Measurements from ENCODE around the gene SKIC8.

Gene SKIC8

DNA sequence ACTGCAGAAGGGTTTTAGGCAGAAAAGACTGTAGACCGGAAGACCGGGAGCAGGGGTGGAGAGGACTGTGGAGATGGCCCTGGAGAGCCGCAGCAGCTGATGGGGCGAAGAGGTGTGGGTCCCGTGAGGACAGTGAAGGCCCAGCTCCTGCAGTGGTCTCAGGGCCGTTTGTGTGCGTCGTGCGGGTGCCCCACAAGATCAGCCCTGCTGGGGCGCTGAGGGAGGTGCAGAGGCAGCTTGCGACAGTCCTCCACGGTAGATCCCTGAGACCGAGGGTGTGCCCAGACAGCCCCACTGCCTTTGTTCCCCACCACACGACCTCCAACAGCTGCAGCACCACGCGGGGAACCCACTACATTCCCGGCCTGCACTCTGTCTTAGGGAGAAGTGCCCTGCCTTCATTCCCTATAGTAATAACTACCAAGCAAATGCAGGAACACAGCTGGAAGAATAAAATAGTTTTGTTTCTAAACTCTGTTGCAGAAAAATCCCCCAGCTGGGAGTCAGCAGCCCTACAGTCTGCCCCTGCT, 21.7 kb upstream of the SKIC8 start:
- TF ChIP-seq, protein P1, sequence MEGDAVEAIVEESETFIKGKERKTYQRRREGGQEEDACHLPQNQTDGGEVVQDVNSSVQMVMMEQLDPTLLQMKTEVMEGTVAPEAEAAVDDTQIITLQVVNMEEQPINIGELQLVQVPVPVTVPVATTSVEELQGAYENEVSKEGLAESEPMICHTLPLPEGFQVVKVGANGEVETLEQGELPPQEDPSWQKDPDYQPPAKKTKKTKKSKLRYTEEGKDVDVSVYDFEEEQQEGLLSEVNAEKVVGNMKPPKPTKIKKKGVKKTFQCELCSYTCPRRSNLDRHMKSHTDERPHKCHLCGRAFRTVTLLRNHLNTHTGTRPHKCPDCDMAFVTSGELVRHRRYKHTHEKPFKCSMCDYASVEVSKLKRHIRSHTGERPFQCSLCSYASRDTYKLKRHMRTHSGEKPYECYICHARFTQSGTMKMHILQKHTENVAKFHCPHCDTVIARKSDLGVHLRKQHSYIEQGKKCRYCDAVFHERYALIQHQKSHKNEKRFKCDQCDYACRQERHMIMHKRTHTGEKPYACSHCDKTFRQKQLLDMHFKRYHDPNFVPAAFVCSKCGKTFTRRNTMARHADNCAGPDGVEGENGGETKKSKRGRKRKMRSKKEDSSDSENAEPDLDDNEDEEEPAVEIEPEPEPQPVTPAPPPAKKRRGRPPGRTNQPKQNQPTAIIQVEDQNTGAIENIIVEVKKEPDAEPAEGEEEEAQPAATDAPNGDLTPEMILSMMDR (IDR thresholded peaks at IDR 0.05; ENCODE audit: extremely low read depth, missing control alignments) = no peak
- no peak for DNase-seq (ENCODE audit: low spot score)

DNA sequence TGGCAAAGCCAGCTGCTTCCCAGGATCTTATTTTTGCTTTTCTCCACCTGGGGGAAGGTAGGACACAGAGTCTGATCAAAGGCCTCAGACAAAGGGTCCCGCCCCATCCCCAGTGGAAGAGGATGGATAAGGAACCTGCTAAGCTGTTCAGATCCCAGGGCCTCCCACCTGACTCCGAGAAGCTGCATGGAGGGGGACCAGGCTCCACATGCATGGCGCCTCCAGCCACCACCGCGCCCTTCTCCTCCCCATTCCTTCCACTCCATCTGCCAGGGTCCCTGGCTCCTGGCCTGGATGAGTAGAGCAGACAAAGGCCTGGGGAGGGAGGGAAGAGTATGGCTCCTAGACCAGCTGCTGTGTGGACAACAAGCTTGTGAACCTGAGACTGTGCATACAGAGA, 20.8 kb upstream of the SKIC8 start:
- DNase-seq (ENCODE audit: low spot score) = no peak
- TF ChIP-seq, protein P1 (IDR thresholded peaks at IDR 0.05; ENCODE audit: extremely low read depth, missing control alignments) = no peak

DNA sequence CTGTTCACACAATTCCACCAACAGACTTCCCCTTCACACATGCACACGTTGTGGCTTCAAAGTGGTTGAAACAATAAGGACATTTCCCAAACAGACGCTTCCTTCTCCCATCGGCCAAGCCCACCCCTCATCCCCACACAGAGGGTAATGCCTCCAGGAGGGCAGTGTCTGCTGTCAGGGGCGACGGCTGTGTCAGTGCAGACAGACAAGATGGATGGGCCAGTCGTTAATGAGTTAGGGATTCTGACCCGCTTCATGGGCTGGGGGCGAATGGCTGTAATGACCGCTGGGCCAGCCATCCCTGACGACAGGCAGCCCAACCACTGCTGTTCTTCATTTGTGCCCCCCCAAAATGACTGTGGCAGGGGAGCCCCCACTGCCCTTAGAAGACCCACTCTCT, 20.2 kb upstream of the SKIC8 start:
- no peak for DNase-seq (ENCODE audit: low spot score)
- TF ChIP-seq, protein P1 (IDR thresholded peaks at IDR 0.05; ENCODE audit: extremely low read depth, missing control alignments) = no peak

DNA sequence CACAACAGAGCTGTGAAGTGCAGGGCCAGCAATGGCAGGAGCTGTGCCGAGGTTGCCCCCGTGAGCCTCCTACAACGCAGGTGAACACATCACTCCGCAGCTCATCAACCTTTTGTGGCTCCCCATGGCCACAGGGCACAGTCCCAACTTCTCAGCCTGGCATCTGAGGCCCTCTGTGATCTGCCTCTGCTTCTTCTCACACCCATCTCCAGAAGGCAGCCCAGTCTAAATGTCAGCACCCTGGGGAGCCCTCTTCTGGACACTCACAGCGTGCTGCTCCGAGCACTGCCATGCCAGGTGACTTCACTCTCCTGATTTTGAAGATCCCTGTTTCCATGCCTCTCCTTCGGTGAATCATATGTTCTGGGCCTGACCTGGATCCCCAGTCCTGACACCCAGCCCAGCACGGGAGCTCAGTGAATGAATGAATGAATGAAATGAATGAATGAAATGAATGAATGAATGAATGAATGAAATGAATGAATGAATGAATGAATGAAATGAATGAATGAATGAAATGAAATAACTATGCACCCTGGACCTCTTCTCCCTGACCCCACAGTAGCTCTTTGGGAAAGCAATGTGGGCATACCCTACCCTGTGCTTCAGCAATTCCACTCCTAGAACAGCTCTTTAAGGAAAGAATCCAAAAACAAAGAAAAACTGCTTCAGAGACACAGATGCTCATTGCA, 17.9 kb upstream of the SKIC8 start:
- no peak for DNase-seq (ENCODE audit: low spot score)
- TF ChIP-seq, protein P1 (IDR thresholded peaks at IDR 0.05; ENCODE audit: extremely low read depth, missing control alignments) = no peak

DNA sequence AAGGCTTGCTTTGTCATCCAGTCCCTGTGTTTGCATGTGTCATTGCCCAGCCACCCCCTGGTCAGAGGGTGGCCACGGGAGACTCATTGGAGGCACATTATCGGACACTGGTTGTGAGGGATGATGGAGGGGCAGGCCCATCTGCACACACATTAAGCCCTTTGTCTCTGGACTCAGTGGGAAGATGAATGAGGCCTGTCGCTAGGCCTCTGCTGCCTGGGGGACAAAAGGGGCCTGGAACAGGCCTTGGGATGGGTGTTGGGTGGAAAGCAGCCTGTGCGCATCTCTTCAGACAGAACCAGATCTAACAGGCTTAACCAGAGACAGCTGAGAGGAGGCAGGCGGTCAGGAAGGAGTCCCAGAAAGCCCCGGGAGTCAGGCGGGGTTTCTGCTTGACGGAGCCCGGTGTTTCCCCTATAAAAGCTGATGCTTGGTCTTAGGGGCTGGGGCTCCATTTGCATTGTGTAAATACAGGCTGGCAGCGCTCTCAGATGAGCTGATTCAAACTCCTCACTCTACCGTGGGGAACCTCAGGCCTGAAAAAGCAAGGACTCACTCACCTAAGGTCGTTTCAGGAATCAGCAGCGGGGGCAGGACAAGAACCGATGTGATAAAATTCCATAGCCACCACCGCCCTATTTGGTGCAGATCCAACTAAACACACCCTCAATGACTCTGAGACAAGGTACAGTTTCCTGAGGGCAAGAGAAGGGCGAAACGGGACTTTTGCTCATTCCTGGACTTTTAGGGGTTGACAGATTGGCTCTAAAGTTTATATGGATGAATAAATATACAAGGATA, 17.1 kb upstream of the SKIC8 start:
- TF ChIP-seq, protein P1 (IDR thresholded peaks at IDR 0.05; ENCODE audit: extremely low read depth, missing control alignments) = no peak

DNA sequence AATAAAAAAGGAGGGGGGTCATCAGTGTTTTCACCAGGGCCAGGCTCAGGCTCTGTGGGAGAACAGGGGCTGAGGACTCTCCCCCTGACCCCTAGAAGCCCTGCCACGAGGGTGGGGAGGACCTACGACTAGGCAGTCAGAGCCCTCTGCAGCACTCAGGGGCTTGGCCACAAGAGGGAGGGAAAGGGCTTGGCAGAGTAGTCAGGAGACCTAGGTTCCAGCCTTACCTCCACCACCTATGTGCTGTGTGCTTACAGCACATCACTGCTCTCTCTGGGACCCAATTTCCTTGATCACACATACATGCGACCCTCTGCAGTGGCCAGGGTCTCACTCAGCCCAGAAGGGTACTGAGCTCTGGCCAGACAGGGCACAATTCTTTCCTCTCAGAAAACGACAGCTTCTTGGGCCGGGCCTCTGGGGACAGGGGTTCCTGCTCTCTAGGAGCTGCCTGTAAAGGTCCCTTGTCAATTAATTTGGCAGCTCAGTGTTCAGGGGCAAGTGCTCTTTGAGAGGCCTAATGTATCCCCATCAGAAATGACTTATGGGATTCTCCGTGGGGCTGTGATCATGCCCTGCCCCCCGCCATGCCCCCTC, 16.4 kb upstream of the SKIC8 start:
- DNase-seq (ENCODE audit: low spot score) = no peak
- TF ChIP-seq, protein P1 (IDR thresholded peaks at IDR 0.05; ENCODE audit: extremely low read depth, missing control alignments) = peak; percentile 25

More for the DNA sequence above, 17.1 kb upstream of the SKIC8 start:
- DNase-seq (ENCODE audit: low spot score) = no peak

DNA sequence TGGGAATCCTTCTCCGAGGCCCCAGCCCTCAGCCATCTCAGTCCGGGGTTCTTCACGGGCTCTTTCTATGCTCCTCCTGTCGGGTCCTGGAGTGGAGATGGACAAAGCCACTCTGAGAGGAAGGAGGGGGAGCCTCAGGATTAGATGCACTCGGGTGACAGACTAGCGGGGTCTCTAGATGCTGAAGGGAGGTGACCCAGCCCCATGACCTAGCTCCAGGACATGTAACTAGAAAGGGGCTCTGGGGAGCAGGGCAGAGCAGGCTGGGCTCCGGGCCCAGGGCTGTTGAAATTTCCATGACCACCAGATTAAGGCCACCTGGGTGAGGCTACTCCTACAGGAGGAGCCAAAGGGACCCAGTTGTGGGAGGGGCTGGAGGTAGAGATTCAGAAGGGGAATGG, 14.8 kb upstream of the SKIC8 start:
- no peak for DNase-seq (ENCODE audit: low spot score)
- TF ChIP-seq, protein P1 (IDR thresholded peaks at IDR 0.05; ENCODE audit: extremely low read depth, missing control alignments) = no peak
